Stomach (tissue), 4 donors: ENCODE measurements around the gene TTF2.

Experiments
- CTCF ChIP-seq, 7 experiments: fragments of 450-650 bp in 4 of 7; fragments of 200-600 bp in 3 of 7; sonication (generic) in 3 of 7; IDR thresholded peaks; one replicate each; pipeline ENCODE4 v1.5.1; 2016 to 2019; ENCODE audit warnings: antibody characterized with exemption in 7 of 7, control low read depth in 2 of 7, mild to moderate bottlenecking in 1 of 7
- POLR2A ChIP-seq, 4 donors: fragments of 450-650 bp; IDR thresholded peaks; one replicate each; pipeline ENCODE4 v1.6.1; 2016; ENCODE audit warnings: antibody characterized with exemption in 4 of 4, control low read depth in 2 of 4, mild to moderate bottlenecking in 1 of 4, moderate library complexity in 1 of 4
- POLR2AphosphoS5 ChIP-seq, 3 donors: sonication (generic); formaldehyde crosslinking; IDR thresholded peaks; one replicate each; pipeline ENCODE4 v1.6.1; 2016; ENCODE audit warnings: antibody characterized with exemption in 3 of 3

- TF ChIP-seq CTCF (IDR thresholded peaks at IDR 0.05) (no peak), POLR2A (IDR thresholded peaks at IDR 0.05) (no peak), POLR2AphosphoS5 (IDR thresholded peaks at IDR 0.05) (no peak)
Measured at GRCh38 chr1:117033772-117034171, 26.4 kb upstream of the TTF2 start.
